GM21515 (cell line): ENCODE results near the gene ZNF441.
"Not testable (repeated sequence)": the region's sequence is repeated elsewhere in the genome, so short reads cannot be mapped to it uniquely, and the experiment has no call there.

Source experiments
- ATAC-seq: cut with Tn5 transposase; IDR thresholded peaks from one replicate; pipeline ENCODE4 v1.9.1; 2021; ENCODE audit not compliant: unreplicated experiment

ZNF441 gene

DNA sequence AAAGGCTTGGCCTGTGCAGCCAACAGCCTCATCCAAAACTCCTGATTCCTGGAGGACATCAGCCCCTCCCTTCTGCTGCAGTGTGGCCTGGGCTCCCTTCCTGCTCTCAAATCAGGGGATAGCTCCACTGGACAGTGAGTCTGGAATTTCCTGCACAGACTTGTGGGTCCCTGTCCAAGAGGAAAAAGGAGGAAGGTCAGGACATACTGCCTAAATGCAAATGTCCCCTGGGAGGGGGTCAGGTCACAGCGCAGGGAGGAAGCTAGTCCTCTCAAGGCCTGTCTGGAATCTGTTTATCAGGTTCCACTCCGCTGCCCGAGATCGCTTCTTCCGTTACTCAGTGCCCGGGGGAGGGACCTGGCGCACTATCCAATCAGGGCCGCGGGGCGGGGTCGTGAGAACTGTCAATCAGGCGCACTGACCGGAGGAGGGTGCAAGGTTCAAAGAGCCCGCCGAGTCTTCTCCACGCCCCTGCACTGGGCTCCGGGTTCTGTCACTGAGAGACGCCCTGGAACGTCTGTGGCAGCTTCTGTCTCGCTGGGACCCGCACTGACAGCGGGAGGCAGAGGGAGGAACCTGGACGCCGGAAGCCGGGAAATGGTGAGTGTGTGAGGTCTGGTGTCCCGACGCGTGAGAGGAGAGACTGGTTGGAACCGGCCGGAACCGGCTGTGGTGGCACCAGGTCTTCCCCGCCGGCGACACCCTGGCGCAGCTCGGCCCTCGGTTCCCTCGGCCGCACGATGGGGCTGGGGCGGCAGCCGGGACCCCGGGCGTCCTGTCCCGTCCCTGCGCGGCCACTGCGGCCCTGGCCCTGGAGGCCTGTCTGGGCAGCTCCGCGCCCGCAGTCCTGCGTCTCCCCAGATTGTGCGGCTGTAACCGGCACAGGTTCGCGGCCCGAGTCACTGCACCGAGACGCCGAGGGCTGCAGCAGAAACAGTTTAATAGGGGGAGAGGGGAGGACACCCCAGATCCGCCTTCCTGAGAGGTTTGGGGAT, at the start of gene ZNF441:
Gene ZNF441, plus strand, starts transcription at position 404 of the 995 bp plus-strand sequence. Its CDS starts 194 bp downstream, at position 598.
- ATAC-seq = peak; percentile 90

DNA sequence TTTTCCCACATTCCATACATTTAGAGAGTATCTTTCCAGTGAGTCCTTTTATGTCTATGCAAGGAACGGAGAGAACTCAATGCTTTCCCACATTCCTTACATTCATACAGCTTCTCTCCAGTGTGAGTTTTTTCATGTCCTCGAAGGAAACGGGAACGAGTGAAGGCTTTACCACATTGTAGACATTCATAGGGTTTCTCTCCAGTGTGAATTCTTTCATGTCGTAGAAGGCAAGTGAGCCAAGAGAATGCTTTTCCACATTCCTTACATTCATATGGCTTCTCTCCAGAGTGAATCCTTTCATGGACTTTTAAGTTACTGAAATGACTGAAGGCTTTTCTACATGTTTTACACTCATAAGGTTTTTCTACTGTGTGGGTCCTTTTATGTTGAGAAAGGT, 45.1 kb upstream of the ZNF441 start:
- no peak for ATAC-seq

DNA sequence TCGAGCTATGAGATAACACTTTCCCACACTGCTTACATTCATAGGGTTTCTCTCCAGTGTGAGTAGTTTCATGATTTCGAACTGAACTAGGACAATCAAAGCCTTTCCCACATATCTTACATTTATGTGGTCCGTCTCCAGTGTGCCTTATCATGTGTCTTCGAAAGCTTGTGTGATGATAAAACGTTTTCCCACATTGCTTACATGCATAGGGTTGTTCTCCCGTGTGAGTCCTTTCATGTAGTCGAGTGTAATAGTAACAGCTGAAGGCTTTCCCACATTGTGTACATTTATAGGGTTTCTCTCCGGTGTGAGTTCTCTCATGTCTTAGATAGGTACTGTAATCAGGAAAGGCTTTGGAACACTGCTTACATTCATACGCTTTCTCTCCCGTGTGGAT, 44.4 kb upstream of the ZNF441 start:
- no peak for ATAC-seq

DNA sequence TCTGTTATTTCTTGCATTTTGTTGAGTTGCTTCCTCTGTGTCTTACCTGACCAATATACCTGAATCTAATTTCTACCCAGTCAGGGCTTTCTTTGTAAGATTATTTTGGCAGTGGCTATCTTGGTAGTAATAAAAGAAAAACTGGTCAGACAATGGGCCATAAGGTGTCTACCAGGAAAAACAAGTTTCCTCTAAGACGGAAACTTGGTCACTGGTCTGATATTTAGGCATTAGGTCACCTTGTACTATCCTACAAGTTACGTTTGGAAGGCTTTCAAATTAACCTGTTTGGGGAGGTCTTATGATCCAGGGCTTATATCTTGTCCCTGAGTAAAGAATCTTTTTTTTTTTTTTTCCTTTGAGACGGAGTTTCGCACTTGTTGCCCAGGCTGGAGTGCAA, 37.2 kb upstream of the ZNF441 start:
- no peak for ATAC-seq

DNA sequence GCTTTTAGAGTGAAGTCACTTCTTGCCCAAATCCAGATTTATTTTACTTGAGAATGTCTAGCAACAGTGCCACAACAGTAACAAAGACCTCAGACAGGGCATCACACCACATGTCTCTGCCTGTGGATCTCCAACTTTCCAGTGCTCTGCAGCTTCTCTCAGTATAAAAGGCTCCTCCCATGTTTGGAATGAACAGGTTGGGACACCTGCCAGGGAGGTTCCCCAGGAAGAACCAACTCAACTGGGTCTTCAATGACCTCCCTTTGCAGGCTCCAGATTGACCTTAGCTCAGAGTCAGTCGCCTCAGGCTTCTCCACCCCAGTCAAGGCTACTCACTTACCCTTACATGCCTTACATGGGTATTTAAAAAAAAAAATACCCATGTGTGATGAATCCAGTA, 31.4 kb upstream of the ZNF441 start:
- no peak for ATAC-seq

DNA sequence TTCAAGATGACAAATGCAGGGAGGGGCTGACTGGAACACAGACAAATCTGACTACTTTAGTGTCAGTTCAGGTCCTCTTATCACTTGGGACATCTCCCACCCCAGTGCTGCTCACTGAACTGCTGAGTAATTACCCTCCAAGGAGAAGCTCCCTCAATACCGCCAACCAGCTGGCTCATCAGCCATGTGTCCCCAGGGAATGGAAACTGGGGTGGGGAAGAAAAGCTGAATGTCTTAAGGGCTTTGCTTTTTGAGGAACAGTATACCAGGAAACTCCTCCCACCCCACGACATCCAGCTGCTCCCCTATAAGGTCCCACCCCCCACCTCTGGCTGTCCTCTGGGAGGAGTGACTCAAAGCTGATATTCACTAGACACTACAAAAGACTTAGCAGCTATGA, 30.1 kb upstream of the ZNF441 start:
- ATAC-seq = no peak

DNA sequence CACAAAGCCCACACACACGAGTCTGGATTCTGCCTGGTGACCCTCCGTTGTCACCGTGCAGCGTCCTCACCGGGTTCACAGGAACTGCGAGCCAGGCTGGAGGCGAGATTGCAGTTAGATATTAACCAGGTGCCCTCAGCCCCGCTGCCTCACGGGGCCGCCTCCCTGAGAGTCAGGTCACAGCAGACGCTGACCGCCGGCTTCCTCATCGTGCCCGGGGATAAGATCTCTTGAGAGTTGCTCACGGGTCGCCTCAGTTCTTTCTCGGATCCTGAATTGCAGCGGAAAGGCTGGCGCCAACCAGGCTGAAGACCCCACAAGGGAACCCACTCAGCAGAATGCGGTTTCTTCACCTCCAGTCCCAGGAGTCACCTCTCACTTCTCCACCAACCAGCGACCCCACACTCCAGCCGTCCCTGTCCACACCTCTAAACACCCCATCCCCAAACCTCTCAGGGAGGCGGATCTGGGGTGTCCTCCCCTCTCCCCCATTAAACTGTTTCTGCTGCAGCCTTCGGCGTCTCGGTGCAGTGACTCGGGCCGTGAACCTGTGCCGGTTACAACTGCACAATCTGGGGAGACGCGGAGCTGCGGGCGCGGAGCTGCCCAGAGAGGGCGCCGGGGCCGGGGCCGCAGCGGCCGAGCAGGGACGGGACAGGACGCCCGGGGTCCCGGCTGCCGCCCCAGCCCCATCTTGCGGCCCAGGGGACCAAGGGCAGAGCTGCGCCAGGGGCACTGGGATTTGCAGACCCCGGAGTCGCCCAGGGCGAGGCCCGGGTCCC, 28.6 kb upstream of the ZNF441 start:
- peak; percentile 33 for ATAC-seq

DNA sequence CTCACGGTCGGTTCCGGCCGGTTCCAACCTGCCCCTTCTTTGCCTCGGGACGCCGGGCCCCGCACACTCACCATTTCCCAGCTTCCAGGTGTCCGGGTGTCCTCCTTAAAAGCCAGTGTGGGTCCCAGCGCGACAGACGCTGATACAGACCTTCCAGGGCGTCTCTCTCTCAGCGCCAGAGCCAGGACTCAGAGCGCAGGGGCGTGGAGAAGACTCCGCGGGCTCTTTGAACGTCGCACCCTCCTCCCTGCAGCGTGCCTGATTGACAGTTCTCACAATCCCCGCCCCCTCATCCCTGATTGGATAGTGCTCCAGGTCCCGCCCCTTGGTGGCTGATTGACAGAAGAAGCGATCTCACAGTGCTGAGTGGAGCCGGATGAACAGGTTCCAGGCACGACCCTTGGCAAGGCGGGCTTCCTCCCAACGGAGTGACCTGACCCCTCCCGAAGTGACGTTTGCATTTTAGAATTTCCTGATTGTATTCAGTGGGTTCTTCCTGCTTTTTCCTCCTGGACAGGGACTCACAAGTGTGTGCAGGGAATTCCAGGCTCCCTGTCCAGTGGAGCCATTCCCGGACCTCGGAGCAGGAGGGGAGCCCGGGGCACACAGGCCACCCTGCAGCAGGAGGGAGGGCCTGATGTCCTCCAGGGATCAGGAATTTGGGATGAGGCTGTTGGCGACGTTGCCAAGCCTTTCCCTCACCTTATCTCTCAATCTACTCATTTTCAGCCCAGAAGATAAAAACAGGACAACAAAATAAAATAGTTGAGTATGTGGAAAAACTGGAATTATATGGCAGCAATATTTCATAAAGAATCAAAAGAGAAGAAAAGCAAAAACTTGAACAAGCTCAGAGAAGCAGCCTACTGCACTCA, 27.8 kb upstream of the ZNF441 start, which contains the start of gene ZNF823:
Gene ZNF823, minus strand, starts transcription at position 201 of the 875 bp plus-strand sequence. Its CDS starts 127 bp downstream, at position 74.
- ATAC-seq = peak; percentile 85

DNA sequence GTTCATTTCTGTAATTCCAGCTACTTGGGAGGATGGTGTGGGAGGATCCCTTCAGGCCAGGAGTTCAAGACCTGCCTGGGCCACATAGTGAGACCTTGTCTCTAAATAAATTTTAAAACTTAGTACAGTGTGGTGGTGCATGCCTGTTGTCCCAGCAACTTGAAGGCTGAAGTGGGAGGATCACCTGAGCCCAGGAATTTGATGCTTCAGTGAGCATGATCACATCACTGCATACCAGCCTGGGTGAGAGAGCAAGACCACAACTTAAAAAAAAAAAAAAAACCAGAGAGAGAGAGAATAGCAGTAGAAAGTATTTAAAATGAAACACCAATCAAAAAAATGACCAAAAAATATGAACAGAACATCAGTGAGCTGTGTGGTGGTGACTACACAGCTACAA, 20.9 kb upstream of the ZNF441 start:
- no peak for ATAC-seq

DNA sequence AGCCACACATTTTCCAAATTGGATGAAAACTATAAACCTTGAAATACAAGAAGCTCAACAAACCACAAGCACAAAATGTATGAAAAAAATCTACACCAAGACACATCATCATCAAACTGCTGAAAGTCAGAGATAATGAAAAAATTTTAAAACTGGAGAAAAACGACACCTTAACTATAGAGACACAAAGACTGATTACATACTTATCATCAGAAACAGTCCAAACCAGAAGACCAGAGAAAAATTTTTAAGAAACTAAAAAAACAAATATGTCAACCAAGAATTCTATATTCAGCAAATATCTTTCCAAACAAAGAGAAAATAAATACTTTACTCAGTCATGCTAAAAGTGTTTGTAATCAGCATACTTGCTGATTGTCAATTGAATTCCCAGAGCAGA, 19.5 kb upstream of the ZNF441 start:
- no peak for ATAC-seq

DNA sequence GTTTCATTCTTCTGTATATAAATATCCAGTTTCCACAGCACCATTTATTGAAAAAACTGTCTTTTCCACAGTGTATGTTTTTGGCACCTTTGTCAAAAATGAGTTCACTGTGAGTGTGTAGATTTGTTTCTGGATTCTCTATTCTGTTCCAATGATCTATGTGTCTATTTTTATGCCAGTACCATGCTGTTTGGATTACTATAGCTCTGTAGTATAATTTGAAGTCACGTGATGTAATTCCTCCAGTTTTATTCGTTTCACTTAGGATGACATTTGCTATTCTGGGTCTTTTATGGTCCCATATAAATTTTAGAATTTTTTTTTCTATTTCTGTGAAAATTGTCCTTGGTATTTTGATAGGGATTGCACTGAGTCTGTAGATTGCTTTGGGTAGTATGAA, 17.0 kb upstream of the ZNF441 start:
- ATAC-seq = no peak

DNA sequence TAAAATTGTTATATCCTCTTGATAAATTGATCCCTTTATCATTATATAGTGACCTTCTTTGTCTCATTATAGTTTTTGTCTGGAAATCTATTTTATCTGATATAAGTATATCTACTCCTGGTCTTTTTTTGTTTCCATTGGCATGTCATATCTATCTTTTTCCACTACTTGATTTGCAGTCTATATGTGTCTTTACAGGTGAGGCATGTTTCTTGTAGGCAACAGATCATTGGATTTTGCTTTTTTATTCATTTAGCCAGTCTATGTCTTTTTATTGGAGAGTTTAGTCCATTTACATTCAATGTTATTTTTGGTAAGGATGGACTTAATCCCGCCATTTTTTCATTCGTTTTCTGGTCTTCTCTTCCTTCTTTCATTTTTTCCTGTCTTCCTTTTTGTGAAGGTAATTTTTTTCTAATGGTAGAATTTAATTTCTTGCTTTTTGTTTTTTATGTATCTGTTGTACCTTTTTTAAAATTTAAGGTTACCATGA, 14.5 kb upstream of the ZNF441 start:
- no peak for ATAC-seq

DNA sequence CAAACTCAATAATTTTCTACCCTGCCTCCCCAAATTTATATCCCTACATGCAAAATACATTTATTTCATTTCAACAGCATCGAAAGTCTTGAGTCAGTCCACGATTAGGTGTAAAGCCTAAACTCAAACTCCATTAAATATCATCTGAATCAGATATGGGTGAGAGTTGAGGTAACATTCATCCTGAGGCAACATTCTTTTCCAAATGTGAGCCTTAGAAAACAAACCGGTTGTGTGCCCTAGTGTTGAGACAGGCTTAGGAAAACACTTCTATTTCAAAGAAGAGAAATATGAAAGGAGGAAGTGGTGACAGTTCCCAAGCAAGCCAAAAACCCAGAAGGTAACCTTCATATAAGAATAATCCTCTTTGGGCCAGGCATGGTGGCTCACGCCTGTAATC, 12.1 kb upstream of the ZNF441 start:
- ATAC-seq = no peak

DNA sequence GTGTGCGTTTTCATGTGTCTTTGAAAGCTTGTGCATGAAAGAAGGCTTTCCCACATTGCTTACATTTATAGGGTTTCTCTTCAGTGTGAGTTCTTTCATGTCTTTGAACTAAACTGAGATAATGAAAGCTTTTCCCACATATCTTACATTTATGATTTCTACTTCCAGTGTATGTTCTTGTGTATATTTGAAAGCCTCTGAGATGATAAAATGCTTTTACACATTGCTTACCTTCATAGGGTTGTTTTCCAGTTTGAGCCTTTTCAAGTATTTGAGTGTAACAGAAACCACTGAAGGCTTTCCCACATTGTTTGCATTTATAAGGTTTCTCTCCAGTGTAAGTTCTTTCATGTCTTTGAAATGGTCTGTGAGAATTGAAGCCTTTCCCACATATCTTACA, 9.8 kb upstream of the ZNF441 start:
- ATAC-seq = no peak

DNA sequence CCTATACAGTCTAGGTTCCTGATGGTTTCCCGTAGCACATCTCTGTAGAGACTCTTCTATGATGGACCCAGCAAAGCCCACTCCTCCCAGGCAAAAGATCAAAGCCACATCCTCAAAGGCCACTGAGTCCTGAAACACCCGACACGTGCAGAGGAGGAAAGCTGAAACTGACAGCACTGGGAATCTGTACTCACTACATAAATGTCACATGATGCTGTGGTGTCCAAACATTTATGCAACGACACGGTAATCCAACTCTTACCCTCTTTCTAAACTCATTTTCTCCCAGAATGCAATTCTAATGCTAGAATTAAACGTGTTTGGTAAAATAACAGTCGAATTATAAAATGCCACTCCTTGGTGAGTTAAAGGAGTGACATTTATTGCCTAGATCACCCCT, 7.0 kb upstream of the ZNF441 start:
- ATAC-seq = no peak

DNA sequence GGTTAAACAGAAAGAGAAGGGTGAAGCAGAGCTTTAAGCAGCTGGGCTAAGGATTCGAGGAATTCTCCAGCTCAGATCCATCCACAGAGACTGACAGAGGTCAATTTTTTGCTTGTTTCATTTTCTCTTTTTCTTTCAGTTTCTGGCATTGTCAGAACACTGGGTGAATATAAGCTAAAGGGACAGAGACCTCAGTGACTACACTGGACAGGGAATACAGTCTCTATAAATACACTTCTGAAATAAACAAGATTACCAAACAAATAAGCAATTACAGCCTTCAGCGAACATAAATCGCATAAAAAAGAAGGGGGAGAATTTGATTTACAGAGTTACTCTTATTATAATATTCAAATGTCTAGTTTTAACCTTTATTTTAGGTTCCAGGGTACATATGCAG, 3.7 kb upstream of the ZNF441 start:
- no peak for ATAC-seq

DNA sequence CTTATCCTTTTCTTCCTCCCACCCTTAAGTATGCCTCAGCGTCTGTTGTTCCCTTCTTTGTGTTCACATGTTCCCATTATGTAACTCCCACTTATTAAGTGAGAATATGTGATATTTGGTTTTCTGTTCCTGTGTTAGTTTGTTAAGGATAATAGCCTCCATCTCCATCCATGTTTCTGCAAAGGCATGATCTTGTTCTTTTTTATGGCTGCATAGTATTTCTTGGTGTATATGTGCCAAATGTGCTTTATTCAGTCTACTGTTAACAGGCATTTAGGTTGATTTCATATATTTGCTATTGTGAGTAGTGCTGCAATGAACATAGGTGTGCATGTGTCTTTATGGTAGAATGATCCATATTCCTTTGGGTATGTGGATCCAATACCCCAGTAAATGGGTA, 3.2 kb upstream of the ZNF441 start:
- no peak for ATAC-seq

DNA sequence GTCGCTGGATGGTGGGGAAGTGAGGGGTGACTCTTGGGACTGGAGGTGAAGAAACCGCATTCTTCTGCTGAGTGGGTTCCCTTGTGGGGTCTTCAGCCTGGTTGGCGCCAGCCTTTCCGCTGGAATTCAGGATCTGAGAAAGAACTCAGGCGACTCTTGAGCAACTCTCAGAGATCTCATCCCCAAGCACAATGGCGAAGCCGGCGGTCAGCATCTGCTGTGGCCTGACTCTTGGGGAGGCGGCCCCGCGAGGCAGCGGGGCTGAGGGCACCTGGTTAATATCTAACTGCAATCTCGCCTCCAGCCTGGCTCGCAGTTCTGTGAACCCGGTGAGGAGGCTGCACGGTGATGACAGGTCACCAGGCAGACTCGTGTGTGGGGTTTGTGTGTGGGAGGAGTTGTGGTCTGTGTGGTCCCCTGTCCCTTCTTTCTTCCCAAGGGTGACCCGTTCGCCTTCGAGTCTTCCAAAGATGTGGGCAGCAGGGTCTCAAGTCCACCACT, 883 bp downstream of the ZNF441 start:
- ATAC-seq = peak; percentile 29

DNA sequence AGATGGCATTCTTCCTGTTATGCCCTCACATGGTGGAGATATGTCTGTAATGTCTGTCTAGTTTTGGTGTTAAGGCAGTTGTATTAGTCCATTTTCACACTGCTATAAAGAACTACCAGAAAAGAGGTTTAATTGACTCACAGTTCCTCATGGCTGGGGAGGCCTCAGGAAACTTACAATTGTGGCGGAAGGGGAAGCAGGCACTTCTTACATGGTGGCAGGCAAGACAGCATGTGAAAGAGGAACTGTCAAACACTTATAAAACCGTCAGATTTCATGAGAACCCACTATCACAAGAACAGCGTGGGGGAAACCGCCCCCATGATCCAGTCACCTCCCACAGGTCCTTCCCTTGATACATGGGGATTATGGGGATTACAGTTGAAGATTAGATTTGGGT, 3.2 kb downstream of the ZNF441 start:
- no peak for ATAC-seq

DNA sequence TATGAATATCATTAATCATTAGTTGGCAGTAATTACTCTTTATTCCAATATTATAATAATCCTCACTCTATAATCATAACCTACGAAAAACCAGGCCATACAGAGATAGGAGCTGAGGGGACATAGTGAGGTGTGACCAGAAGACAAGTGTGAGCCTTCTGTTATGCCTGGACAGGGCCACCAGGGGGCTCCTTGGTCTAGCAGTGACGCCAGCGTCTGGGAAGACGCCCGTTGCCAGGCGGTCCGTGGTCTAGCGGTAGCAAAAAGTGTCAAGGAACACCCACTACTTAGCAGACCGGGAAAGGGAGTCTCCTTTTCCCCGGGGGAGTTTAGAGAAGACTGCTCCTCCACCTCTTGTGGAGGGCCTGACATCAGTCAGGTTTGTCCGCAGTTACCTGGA, 4.7 kb downstream of the ZNF441 start:
- not testable (repeated sequence) for ATAC-seq
